Fibroblast of pulmonary artery (primary cell): Measurements from ENCODE around the gene SERPINA4.

ENCODE experiments used
- DNase-seq: peaks from one replicate; pipeline ENCODE4 v3.0.0-alpha.2; 2010; ENCODE audit warnings: low read depth
- H3K4me3 ChIP-seq: replicated peaks from 2 replicates; pipeline ENCODE4 v1.5.1; 2011; ENCODE audit warnings: low read depth, mild to moderate bottlenecking, control low read depth, low read length, moderate library complexity
- CTCF ChIP-seq: IDR thresholded peaks from 2 replicates; pipeline ENCODE4 v1.5.1; 2011; ENCODE audit warnings: mild to moderate bottlenecking, control low read depth, low read length, inconsistent platforms; ENCODE audit errors: missing control alignments

Gene SERPINA4

GRCh38 chr14:94521375-94522114, 39.7 kb upstream of the SERPINA4 start:
- no peak overlapping the region for H3K4me3 ChIP-seq
- no peak for DNase-seq
- no peak for TF ChIP-seq CTCF

GRCh38 chr14:94522115-94522724, 39.0 kb upstream of the SERPINA4 start:
- H3K4me3 ChIP-seq: no peak overlapping the region
- TF ChIP-seq CTCF: no peak
- no peak for DNase-seq

- DNase-seq: no peak
- H3K4me3 ChIP-seq: no peak overlapping the region
- TF ChIP-seq CTCF: no peak
Measured at GRCh38 chr14:94523265-94523664, 38.0 kb upstream of the SERPINA4 start.

GRCh38 chr14:94524093-94524492, 37.1 kb upstream of the SERPINA4 start:
- no peak for TF ChIP-seq CTCF
- DNase-seq: no peak
- H3K4me3 ChIP-seq: no peak overlapping the region

GRCh38 chr14:94531187-94531586, 30.1 kb upstream of the SERPINA4 start:
- H3K4me3 ChIP-seq: no peak overlapping the region
- TF ChIP-seq CTCF: no peak
- DNase-seq: no peak

- H3K4me3 ChIP-seq: no peak overlapping the region
- no peak for TF ChIP-seq CTCF
- DNase-seq: peak; percentile 37
Measured at GRCh38 chr14:94532447-94532846, 28.8 kb upstream of the SERPINA4 start.

GRCh38 chr14:94535506-94535905, 25.7 kb upstream of the SERPINA4 start:
- H3K4me3 ChIP-seq: no peak overlapping the region
- no peak for DNase-seq
- no peak for TF ChIP-seq CTCF
